H1 (cell line): ENCODE results near the gene ANGPTL5. TPM values are rescaled to one million over a fixed set of nuclear protein-coding genes. Genes with fewer than 3 reads are reported as not detected.

ENCODE experiments used
- RFX5 ChIP-seq: IDR thresholded peaks from 2 replicates; pipeline ENCODE4 v1.6.1; 2011; ENCODE audit warnings: low read depth, low read length, improper control_type of control experiment, borderline replicate concordance
- YY1 ChIP-seq: IDR thresholded peaks from 2 replicates; pipeline ENCODE4 v1.6.1; 2011; ENCODE audit warnings: low read depth, mild to moderate bottlenecking, low read length
- polyA plus RNA-seq, 7 experiments: library from polyadenylated mRNA; depleted of rRNA in 3 of 7; stranded (reverse) in 5 of 7; unstranded in 2 of 7; fragments of >200 nt in 5 of 7; fragments of 200-250 nt in 2 of 7; gene quantifications; 1 replicate in 5 of 7; 2 replicates in 1 of 7; 4 replicates in 1 of 7; pipeline versions ENCODE4 v1.2.1 to v1.2.3, GENCODE V29; 2011 to 2013; ENCODE audit warnings: missing spikeins in 2 of 7, mixed read lengths in 2 of 7
- total RNA-seq: library from RNA; stranded (reverse); fragmentation: NEBNext Ultra II Directional; extraction: Animal tissue kit (Norgen Biotek cat#: 25700); gene quantifications from 2 replicates; pipeline ENCODE4 v1.2.1, GENCODE V29; 2021

The ANGPTL5 gene
- total and polyA plus RNA-seq, 2 of the 8 experiments (the other 6 are each of a cell fraction or from before 2014, with no cell fraction given), result not detected

DNA sequence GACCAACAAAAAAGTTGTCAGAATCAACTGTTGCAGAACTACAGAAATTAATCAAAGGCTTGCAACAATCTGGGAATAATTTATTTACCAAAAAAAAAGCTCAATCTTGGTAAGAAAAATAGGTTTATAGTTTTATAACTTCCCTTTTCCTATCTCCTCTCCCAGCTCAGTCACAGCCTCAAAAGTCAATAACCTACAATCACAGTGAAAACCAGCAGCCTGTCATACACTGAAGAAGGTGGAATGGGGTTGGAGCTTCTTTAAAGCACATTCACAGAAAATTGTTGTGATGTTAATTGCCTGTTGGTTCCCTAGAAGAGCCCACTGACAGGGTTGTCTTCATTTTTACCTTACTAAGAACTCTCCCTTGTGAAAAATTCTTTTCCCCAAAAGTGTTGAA, 52.2 kb downstream of the ANGPTL5 start (continued):
- TF ChIP-seq YY1 (no peak), RFX5 (no peak)
